GM18870 (cell line): ENCODE measurements around the gene ZNRF1.
"Not testable (repeated sequence)": the region's sequence is repeated elsewhere in the genome, so short reads cannot be mapped to it uniquely, and the experiment has no call there.

Experiments
- ATAC-seq: cut with Tn5 transposase; IDR thresholded peaks from one replicate; pipeline ENCODE4 v1.9.1; 2021; ENCODE audit warnings: moderate library complexity; ENCODE audit not compliant: unreplicated experiment

ZNRF1 gene

DNA sequence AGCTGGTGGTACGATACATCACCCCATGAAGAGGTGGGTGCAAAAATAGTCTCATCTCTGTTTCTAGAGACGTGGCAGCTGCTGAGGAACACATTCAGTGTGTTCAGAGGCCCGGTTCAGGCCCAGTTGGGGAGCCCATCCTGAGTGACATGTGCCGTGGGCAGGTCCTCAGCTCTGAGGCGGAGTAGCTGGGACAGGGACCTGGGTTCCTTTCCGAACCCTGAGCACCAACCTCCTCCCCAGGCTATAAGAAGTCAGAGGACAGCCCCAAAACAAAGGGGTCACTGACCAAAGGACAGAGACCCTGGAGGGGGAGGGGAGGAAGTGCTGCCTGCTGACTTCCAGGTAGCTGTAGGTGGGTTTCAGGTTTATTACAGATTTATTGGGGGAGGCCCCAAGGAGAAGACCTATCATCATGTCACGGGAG is 112.7 kb downstream of the ZNRF1 start:
- peak; percentile 3 for ATAC-seq

DNA sequence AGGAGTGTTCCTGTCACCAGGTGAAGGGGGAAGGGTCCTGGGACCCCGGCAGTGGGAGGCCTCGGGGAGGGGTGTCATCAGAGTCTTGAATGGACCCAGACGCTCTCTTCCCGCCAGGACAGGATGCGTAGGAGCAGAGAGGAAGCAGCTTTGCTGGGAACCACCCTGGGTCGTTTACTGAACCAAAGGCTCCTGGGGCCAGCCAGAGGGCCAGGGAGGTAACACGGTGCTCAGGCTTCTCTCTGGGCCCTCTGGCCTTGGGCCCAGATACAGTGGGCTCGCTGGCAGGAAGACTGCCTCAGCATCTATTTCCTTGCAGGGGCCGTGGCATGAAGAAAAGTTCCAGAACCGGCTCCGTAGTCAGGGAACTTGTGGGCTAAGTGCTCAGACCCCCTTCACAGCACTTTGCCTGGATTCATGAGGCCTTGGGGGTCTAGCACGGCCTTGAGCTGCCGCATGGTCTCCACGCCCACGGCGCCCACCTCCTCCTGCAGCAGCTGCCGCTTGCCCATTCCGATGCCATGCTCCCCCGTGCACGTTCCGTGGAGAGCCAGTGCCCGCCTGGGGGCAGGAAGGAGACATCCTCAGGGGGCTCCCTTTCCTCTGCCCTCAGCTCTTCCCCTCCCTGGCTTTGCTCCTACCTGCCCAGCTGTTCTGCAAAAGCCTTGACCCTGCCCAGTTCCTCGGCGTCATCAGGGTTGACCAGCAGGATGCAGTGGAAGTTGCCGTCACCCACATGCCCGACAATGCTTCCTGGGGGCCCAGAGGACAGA is 113.3 kb downstream of the ZNRF1 start:
- ATAC-seq = no peak

DNA sequence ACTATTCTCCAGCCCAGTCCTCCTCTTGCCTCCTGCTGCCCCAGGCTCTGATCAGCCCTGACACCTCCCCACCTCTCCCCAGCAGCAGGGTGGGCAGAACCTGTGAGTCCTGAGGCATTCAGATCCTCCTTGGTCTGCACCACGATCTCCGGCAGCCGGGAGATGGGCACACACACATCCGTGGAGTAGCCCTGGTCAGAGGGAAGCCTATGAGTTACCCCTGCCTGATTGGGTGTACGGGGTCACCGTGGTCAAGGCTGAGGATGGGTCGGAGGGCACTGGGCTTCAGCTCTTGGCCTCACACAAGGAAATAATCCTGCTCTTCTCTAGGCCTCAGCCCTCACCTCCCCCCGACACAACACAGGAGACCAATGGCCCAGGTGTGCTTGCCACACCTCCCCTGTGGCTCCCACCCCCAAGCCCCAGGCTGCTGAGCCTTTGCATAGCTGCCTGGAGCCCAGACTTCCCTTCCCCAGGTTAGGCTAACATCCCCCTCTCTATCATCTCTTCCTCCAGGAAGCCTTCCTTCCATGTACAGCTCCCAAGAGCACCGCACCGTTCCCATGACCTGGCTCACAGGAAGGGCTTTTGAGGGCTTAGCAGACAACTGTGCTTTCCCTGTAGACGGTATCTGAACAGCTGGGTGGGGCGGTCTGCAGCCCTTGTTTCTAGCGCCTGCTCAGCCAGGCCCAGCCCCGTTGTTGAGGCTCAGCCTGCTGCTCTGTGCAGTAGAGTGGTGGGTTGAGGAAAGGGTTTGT is 114.1 kb downstream of the ZNRF1 start:
- ATAC-seq = no peak

DNA sequence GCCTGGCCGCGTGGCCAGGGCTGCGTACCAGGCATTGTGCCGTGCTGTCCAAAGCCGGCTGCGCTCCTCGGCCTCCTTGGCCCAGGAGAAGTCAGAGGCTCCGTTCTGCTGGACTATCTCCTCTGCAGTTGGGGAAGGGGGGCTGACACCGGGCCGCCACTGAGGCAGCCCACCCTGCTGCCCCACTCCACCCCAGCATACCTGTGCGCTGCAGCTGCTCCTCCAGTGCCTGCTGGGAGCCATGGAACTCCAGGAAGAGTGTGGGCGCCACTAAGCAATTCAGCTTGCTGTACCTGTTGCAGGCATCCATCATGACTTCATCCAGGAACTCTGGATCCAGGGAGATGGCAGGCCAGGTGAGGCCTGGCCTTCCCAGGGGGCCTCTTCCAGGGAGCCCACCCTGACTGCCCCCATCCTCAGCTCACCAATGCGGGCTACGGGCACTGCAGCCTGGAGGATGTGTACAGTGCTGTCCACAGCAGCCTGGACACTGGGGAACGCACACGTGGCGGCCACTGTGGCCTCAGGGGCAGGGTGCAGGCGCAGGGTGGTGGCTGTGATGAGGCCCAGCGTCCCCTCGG is 114.8 kb downstream of the ZNRF1 start:
- no peak for ATAC-seq

DNA sequence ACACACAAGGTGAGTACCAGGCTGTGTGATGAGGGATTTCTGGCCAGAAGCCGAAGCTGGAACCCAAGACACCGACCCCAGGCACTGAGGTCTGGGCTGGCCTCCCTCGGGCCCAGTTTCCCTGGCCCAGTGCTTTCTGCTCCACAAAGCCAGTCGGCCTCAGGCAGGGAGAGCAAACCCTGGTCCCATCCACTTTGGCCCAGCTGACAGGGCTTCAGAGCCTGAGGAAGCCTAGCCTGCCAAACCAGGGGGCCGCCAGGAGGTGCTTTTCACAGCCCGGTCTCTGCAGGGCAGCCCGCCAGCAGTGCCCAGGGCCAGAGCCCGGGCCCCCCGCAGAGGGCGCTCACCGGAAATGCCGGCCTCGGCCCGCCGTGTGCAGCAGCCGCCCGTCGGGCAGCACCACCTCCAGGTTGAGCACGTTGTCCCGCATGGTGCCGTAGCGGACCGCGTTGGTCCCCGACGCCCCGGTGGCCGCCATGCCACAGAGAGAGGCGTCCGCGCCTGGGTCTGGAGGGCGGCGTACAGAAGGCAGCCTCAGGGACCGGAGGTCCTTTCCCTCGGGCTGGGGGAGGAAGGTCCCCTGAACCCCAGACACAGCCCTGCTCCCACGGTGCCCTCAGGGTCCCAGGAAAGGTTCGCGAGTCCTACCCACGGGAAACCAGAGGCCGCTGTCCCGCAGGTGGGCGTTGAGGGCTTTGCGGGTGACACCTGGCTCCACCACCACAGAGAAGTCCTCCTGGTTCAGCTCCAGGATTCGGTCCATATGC is 115.5 kb downstream of the ZNRF1 start:
- ATAC-seq = no peak

DNA sequence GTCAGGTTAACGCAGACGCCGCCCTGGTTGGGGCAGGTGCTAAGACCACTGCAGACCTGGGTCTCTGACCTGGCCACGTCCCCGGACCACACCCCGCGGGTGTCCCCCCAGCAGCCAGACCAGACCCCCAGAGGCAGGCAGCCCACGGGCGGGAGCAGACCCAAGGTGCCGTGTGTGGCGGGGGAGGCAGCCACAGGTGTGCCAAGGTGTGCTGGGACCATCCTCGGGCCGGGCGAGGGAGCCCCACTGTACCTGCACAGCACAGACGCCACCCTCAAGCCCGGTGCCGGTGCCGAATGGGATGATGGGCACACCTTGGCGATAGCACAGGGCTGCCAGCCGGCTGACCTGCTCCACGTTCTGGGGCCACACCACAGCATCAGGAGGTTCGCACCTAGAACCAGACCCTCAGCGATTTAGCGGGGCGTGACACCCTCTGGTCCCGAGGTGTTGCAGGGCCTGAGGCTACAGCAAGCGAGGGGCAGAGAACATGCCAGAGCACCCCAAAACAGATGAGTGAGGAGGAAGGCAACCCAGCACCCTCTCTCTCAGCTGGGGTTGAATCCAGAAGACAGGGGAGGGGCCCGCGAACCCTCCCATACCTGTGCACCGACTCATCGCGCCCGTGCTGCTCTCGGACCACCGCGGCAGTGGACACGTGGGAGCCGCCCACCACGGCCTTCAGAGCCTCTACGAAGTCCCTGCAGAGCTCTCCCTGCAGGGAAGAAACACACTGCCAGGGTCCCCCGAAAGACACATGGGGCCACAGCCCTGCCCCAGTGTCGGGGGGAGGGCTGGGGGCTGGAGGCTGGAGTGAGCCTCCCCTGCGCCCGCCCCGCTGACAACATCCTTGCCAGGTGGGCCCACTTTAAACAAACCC is 116.4 kb downstream of the ZNRF1 start:
- no peak for ATAC-seq

DNA sequence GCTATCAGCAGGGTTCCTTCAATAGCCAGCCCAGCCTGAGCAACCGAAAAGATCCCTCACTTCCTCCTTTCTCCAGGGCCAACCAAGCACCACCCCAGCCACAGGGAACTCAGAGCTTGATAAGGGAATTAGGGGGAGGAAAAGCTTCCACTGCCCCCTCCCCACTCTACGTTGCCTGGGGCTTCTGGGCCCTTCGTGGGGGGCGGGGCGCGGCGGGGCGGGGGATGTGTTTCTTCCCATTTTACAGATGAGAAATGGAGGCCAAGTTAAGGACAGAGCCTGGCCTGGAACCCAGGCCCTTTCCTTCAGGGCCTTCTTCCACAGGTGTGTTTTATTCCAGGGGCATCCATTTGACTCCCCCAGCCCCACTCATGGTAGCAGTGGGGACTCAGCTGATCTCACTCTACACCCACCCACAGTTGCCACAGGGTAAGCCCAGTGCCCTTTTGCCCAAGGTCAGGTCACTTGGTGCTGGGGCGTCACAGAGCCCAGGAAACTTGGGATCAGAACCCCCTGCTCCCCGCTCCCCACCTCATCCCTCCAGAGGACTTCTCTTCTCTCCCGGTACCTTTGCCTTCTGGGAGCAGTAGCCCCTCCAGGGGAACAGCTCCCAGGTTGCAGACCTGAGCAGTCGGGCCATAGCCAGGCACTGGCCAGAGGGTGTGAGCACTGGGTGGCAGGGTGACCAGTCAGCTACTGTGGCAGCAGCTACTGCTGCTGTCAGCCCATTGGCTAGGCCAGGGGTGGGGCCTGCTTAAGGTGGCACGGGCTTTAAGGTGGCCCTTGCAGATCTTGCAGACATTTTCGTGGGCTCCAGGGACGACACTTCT is 117.5 kb downstream of the ZNRF1 start, which contains the start of gene LDHD:
TSS of gene LDHD (minus strand) at position 700 of the 830 bp plus-strand sequence. CDS start at position 640, 60 bp downstream.
- no peak for ATAC-seq

DNA sequence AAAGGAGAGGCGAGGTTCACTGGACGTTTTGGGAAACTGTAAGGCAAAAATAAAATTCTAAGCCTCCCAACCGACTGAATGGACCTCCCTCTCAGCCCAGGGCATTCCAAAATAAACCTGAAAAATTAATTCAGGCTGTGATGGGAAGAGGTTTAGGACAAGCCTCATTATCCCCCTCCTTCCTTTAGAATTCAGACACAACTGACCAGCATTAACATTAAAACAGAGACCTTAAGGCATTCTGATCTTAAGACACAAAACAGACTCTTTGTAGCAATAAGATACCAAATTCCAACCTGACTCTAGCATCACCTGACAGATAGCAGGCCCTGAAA is 118.1 kb downstream of the ZNRF1 start:
- ATAC-seq = no peak

DNA sequence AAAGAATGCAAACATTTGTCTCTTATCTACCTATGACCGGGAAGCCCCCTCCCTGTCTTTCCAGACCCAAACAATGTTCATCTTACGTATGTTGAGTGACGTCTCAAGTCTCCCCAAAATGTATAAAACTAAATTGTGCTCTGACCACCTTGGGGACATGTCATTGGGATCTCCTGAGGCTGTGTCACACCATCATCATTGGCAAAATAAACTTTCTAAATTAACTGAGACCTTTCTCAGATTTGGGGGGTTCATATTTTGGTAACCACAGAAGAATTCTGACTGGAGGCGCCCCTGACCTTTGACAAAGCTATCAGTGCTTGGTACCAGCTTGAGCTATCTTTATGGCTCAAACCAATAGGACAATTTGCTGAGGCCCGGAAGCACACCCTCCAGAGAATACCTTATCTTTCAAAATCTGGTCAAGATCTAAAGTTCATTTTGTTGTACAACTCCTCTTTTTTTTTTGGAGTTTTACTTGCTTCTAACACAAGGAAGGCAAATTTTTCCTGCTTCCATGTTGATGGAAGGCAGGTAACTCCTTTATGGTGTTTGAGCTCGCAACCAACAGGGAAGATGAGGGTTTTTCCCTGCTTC is 120.2 kb downstream of the ZNRF1 start:
- ATAC-seq = no peak

DNA sequence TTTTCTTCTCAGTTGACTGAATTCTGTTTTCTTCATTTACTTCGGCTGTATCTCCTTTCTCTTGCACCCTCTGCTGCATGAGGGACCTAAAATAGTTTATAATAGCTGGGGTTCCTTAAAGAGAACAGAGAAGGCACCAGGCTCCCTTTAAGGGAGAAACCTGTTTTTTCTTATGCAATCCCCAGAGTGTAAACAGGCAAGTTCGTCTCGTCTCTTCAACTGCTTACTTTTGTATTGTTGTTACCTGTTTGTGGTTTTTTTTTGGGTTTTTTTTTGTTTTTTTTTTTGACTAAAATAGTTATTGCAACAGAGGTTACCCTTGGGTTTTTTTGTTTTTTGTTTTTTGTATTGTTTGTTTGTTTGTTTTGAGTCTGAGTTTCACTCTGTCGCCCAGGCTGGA is 121.4 kb downstream of the ZNRF1 start:
- ATAC-seq = no peak

DNA sequence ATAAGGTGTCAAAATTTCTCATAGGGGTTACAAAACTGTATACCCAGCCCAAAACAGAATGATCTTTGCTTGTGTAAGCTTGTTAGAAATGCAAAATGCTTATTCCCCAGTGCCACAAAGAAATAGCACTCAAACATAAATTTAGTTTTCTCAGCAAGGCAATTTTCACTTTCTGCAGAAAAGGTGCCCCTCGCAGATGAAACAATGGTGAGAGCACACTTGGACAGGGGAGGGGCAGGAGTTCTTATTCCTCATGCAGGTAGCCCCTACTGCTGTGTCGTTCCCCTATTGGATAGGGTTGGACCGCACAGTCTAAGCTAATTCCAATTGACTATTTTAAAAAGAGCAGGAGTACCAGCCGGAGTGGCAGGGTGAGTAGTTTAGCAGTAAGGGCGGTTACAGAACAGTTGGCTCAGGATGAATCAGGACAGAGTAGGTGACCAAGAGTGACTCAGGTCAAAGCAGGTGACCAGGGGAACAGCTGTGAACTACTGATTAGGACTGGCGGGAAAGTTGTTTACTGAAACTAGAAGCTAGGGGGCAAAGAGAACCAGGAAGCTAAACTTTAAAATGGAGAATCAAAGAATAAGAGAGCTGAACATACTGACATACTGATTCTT is 123.2 kb downstream of the ZNRF1 start:
- ATAC-seq = no peak

DNA sequence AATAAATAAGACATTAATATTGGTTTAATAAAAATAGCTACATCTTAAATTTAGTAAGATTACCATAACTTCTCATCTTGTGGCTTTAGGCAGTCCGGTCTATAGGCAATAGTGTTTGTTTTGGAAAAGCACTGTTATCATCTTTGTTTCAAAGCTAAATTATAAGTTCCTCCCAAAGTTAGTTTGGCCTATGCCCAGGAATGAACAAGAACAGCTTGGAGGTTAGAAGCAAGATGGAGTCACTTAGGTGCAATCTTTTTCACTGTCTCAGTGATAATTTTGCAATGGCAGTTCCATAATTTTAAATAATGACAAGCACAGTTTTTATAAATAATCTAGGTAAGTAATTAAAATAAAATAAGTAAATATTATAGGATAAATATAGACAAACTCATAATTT is 123.8 kb downstream of the ZNRF1 start:
- no peak for ATAC-seq

DNA sequence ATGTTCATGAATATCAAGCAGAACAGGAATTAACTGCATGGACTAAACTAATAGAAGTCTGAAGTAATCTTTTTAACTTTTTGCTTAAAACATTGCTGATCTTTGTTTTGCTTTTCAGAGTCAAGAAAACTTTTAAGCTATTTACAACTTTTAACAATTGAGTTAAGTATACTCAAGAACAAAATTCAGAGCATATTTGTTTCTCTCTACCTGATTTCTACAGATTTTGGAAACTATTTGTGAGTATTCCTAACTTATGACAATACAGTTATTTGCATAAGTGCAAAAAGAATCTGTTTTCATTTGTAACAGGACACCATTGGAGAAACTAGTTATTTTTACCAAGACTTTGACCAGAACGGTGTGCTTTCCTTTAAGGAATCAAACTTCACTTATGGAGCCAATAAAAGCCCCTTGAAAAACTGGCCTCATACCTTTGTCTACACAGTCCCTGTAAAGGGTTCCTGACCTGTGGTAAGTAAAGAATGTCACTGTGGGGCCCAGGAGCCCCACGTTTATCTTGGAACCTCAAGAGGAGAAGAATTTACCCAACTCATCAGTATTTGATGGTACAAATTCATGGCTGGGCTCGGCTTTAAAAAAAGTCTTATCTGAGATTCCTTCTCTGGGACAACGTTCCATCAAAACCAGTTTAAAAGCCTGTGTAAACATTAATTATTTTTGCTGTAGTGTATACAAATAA is 129.0 kb downstream of the ZNRF1 start:
- ATAC-seq = no peak

DNA sequence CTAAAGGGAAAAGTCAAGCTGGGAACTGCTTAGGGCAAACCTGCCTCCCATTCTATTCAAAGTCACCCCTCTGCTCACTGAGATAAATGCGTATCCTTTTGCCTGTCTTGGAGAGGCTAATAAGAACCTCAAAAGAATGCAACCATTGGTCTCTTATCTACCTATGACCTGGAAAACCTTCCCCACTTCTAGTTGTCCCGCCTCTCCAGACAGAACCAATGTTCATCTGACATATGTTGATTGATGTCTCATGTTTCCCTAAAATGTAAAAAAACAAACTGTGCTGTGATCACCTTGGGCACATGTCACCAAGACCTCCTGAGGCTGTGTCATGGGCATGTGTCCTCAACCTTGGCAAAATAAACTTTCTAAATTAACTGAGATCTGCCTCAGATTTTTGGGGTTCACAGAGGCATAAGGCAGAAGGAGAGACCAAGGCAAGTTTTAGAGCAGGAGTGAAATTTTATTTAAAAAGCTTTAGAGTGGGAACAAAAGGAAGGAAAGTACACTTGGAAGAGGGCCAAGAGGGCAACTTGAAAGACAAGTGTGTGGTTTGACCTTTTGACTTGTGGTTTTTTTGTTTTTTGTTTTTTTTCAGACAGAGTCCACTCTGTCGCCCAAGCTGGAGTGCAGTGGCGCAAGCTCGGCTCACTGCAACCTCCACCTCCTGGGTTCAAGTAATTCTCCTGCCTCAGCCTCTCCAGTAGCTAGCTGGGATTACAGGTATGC is 130.8 kb downstream of the ZNRF1 start:
- ATAC-seq = not testable (repeated sequence)

DNA sequence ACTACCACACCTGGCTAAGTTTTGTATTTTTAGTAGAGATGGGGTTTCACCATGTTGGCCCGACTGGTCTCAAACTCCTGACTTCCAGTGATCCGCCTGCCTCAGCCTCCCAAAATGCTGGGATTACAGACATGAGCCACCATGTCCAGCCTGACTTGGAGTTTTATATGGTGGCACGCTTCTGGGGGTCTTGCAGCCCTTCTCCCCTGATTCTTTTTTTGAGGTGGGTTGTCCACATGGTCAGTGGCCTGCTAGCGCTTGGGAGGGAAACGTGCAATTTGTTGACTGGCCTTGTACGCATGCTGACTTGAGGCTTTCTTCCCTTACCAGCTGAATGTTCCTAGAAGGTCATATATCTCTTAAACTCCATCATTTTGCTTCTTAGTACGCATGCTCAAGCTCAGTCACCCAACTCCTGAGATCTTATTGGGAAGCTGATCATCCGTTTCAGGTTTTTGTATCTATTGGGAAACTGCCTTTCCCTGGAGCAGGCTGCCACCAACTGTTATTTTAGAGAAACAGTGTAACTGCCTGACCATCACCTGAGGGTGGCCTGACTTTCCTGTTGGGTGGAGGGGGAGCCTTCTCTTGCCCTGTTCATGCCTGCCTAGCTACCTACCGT is 131.4 kb downstream of the ZNRF1 start:
- ATAC-seq = no peak

DNA sequence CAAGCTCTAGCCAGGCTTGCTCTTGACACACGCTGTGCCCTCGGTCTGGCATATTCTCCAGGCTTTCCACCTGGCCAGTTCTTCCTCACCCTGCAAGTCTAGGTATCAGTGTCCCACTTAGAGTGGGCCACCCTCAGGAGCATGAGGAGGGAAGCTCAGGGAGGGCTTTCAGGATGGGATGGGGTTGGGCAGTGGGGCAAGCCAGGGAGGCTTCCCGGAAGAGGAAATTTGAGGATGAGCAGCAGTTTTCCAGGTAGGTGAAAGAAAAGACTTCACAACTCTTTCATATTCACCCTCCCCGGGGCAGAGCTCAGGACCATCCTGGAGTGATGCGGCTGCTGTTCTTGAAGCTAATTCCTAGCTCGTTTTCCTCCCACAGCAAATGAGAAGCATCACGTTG is 132.3 kb downstream of the ZNRF1 start:
- no peak for ATAC-seq

DNA sequence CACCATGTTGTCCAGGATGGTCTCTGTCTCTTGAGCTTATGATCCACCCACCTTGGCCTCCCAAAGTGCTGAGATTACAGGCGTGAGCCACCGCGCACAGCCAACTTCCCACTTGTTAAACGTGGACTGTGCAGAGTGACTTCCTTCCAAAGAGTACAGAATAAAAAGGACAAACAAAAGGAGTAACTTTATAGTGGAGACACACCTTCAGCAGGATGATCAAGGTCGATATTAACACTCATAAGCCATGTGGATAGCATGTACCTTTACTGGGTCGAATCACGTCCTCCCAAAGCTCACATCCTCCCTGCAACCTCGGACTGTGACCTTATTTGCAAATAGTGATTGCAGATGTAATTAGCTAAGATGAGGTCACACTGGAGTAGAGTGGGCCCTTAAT is 139.4 kb downstream of the ZNRF1 start:
- no peak for ATAC-seq
